GM18870 (cell line): ENCODE data around the gene HSPB8.

ENCODE experiments used
- ATAC-seq: cut with Tn5 transposase; IDR thresholded peaks from one replicate; pipeline ENCODE4 v1.9.1; 2021; ENCODE audit warnings: moderate library complexity; ENCODE audit not compliant: unreplicated experiment

Gene HSPB8

DNA sequence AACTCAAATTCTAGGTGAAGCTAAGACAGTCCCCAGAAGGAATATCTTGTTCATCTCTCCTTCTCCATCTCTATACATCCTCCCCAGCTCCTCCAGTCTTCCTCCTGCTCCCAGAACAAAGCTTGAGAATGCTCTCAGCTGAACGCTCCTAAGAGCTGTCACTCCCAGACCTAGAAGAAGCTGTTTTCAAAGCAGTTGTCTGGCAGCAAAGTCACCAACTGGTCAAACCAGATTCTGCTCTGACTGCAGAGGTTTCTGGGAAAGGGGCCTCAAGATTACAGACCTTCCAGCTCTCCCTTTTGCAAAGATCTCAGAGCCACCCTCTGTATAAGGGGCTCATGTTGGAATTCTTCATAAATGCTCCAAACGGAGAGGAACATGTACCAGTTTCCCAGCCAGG, 9.6 kb upstream of the HSPB8 start:
- ATAC-seq, result no peak

DNA sequence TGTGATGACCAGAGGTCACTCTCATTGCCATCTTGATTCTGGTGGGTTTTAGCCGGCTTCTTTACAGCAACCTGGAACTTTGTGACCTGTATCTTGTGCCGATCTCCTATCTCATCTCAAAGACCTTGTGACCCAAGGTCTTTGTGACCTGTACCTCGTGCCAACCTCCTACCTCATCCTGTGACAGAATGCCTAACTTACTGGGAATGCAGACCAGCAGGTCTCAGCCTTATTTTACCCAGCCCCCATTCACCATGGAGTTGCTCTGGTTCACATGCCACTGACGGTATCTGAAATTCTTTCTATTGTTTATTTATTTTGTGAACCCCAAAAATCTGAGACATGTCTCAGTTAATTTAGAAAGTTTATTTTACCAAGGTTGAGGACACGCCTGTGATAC, 7.4 kb upstream of the HSPB8 start:
- no peak for ATAC-seq

DNA sequence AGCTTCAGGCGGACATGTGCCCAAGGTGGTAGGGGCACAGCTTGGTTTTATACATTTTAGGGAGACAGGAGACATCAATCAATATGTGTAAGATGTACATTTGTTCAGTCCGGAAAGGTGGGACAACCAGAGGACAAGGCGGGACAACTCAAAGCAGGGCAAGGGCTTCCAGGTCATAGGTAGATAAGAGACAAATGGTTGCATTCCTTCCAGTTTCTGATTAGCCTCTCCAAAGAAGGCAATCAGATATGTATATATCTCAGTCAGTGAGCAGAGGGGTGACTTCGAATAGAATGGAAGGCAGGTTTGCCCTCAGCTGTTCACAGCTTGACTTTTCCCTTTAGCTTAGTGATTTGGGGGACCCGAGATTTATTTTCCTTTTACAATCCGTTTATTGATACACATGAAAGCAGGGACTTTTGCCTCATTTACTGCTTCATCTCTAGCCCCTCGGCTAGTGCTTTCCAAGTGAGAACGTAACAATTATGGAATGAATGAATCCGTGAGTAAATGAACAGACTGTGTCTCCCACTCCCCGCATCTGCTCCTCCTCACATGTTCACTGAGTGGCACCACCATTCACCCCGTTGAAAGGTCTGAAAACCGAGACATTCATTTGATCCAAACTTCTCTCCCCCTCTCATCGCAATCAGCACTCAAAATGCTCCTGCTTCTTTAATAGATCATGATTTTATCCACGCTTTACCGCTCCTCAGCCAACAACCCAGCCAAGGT, 6.9 kb upstream of the HSPB8 start:
- no peak for ATAC-seq

DNA sequence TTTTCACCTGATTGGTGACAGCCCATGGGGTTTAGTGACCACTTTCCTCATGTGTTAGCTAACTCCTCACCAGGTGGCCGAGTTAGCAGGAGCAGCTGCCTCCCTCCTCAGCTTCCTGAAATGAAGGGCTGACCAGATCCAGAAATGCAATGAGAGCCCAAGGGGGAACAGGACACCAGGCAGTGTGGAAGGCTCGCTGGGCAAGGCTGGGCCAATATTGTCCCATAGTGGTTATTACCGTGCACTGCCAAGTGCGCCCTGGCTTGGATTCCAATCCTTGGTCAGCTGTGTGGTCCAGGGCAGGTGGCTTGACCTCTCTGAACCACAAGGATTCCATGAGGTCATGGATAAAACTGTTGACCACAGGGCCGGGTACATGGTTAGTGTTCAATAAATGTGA, 3.6 kb upstream of the HSPB8 start:
- ATAC-seq, result no peak

DNA sequence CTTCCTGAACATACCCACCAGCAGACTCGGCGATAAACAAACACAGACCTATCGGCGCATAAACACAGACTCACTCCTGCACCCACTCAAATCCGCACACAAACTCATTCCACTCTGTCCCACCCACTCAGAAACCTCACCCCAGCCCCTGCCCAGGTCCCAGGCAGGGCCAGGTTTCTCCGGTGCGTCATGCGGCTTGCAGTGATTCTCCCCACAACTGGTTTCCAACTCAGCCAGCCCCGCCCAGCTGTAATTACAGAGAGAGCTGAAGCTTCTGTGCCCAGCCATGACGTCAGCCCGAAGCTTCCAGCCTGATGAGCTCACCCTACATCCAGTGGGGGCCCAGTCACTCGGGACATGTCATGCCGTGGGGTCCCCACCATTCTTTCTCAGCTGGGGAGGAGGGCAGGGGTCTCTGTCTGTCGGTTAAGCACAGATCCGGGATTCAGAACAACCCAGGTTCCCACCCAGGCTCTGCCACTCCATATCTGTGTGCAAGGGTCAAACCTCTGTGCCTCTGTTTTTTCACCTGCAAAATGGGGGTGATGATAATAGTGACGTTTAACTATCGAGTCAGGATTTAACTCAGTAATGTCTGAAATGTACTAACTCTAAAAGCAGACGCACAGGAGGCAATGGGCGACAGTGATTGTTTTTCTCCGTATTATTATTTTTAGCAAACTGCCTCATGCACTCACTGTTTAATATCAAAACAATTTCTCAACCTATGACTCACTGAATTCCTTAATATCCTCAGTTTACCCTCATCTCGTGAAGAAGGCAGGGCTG, 2.3 kb upstream of the HSPB8 start:
- ATAC-seq, result no peak

DNA sequence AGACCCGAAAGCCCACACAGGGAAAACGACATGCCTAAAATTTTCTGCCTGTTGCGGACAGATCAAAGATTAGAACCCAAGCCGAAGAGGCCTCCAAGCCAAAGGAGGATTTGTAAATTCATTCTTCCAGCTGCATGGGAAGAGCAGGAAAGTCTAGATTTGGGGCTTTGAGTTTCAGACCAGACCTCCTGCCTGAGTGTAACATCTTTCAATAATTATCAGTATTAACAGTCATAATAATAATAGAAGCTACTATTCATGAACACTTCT, 1.7 kb upstream of the HSPB8 start:
- no peak for ATAC-seq

DNA sequence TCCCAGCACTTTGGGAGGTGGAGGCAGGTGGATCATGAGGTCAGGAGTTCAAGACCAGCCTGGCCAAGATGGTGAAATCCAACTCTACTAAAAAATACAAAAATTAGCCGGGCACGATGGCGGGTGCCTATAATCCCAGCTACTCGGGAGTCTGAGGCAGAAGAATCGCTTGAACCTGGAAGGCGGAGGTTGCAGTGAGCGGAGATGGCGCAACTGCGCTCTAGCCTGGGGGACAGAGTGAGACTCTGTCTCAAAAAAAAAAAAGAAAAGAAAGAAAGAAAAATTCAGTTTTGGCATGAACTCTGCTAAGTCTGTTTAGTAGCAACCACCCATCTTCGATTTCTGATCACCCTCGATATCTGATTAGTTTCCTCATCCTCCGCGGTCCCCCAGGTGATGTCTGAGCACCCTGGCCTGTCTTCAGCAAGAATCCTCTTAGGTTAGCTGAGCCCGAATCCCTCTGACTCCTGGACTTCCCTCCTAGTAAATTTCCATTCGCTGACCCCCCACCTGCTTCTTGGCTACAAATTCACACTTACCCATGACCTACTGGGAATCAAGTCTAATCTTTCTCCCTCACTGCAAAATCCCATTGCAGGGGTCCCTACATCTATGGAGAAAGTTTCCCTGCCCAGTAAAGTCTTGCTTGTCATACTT, 879 bp upstream of the HSPB8 start:
- no peak for ATAC-seq

DNA sequence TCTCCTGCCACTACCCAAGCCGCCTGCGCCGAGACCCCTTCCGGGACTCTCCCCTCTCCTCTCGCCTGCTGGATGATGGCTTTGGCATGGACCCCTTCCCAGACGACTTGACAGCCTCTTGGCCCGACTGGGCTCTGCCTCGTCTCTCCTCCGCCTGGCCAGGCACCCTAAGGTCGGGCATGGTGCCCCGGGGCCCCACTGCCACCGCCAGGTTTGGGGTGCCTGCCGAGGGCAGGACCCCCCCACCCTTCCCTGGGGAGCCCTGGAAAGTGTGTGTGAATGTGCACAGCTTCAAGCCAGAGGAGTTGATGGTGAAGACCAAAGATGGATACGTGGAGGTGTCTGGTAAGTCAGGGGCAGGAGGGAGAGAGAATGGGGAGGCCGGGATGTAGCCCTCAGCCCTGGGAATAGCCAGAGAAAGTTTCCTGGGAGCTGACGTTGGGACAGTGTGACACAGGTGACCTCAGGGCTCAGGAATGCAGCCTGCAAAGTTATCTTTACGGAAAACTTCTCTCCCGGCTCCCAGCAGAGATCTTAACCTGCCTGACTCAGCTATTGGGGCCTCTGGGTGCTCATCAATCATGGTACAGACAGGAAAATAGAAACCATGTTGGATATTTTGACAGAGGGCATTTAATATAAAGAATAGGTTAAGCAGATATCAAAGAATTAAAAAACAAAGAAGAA, 747 bp downstream of the HSPB8 start:
- no peak for ATAC-seq

DNA sequence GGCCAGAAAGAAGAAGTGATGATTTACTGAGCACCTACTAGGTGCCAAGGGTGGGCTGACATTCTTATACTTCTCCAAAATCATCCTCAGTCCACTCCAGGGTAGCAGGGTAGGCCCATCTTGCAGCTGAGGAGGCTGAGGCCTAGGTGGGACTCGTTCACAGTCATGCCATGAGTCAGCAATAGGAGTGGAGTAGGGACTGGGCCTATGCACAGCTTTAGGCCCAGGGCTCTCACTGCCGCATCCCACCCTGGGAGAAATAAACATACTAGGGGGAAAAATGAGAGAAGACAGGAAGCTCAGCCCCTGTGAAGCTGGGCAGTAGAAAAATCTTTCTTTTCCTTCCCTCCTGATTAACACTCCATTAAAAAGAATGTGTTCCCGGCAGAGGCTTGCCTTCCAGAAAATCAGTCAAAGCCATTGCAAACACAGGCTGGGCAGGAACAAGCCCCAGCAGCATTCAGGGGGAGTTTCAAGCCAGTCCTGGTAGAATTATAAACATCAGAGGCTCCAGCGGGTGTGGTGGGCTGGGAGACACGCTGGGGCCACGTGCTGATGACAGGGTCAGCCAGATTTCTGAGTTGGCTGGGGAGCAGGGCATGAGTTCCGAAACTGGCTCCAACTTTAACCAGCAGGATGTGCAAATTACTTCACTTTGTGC, 1.8 kb downstream of the HSPB8 start:
- ATAC-seq, result no peak

DNA sequence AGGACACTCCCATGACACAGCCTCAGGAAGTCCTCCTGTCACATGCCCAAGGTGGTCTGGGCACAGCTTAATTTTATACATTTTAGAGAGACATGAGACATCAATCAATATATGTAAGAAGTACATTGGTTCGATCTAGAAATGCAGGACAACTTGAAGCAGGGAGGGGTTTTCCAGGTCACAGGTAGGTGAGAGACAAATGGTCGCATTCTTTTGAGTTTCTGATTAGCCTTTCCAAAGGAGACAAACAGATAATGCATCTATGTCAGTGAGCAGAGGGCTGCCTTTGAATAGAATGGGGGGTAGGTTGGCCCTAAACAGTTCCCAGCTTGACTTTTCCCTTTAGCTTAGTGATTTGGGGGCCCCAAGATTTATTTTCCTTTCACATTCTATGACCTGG, 2.5 kb downstream of the HSPB8 start:
- ATAC-seq, result no peak

DNA sequence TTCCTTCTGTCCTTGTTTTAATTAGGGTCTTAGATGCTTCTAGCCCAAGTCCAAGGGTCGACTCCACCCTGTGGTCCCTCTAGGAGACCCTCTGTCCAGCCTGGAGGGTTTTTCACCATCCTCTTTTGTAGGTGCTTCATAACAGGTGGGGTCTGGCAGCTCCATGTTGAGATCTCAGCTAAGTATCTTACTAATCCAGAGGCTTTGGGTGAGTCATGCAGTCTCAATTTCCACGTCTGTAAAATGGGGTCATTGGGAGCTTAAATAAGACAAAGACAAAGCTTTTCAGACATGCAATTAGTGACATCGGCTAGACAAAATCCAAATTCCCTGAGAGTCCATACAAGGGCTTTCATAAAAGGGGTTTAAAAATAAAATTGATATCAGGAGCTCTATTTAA, 3.2 kb downstream of the HSPB8 start:
- no peak for ATAC-seq

DNA sequence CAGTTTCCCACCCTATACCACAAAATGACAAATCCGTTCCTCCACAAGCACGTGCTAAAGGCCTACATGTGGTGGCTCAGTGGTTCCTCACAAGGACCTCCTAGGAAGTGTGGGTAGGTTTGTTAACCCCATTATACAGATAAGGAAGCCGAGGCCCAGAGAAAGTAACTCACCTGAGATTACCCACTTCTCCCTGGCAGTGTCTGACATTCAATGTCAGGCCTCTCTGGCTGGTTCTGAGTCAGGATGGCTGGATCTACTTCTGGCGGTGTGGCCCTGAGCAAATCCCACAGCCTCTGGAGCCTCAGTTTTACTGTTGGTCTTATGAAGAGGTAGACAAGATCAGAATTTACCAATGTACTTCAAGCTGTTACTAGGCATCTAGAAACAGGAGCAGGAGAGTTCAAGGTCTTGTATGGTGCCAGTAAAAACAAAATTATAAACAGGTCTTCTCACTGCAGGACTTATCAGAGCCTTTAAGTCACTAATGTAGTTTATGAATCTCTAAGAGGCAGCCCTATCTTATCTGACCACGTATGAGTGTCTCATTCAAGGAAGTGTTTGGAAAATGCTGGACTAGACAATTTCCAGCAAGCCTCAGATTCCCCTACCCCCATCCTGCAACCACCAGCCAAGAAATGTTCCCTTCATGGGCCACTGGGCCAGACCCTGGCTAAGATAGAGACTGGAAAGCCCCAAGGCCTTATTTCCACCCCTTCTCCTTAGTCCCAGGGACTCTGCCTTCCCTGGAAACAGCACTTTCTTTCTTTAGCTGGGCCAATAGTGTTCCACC, 4.2 kb downstream of the HSPB8 start:
- ATAC-seq, result no peak

DNA sequence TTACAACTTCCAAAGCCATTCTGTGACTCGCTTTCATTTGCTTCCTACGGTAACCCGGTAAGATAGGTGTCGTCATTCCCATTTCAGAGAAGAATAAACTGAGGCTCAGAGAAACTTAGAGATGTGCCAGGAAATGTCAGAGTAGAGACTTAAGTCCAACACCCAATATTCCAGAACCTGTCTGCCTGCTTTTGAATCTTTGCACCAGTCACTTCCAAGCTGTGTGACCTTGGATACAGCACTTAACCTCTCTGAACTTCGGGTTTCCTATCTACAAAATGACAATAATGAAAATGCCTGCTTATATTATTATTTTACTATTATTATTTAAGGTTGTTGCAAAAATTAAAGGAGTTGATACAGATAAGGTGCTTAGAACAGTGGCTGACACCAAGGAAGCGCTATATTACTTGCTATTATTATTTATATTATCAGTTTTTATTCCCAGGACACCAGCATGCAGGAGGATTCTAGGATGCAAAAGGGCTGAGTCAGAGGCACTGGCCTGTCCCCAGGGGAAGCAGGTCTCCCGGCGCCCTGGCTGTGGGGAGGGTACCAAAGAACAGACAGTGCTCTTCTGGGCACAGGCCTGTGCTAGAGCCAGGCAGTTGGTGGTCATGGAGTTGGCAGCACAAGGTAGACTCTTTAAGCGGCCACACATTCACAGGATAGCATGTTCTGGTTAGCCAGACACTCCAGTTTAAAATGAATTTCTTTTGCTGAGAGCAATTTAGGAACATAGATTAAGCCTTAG, 5.4 kb downstream of the HSPB8 start:
- no peak for ATAC-seq

DNA sequence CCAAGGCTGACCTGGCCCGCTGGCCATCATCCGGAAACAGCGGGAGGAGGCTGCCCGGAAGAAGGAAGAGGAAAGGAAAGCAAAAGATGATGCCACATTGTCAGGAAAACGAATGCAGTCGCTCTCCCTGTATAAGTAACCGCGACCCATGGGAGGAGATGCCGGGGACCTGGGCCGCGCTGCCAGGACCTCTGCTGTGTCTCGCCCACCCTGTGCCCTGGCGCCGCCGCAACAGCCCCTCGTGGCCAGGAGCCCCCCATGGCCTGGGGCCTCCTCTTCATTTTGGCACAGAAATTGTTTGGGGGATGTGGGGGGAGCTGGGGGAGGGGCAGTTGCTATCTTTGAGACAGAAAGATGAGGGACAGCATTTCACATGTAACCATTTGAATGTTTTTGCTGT, 16.5 kb downstream of the HSPB8 start:
- no peak for ATAC-seq

DNA sequence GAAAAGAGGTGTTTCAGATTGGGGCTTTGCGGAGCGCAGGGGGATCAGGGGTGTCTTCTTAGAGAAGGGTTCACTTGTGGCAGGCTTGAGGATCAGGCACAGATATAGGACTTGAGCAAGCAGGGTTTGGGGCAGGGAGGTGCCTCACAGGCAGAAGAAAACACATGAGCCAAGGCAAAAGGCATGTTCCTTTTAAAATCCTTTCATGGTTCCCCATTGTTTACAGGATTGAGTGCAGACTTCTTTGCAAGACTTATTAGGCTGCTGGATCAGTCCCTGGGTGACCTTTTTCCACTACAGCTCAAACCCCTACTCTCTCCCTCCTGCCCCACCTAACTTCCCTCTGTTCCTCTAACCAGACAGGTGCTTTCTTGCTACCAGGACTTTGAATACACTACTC, 19.7 kb downstream of the HSPB8 start:
- ATAC-seq, result no peak

DNA sequence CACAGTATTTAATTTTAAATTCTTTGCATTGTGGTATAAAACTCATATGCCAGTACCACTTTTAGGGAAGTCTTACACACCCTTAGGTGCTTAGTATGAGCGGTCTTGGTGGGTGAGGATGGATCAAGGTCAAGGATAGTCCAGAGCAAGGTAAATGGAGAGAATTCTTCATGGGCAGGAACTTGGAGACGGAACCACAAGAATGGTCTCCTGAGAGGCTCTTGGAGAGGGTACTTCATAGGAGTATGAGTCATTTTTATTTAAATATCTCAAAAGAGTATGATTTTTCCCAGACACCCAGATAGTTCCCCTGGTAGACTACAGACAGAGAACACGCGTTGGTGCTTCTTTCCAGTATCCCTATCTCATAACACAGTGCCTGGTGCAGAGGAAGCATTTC, 21.9 kb downstream of the HSPB8 start:
- ATAC-seq, result no peak

DNA sequence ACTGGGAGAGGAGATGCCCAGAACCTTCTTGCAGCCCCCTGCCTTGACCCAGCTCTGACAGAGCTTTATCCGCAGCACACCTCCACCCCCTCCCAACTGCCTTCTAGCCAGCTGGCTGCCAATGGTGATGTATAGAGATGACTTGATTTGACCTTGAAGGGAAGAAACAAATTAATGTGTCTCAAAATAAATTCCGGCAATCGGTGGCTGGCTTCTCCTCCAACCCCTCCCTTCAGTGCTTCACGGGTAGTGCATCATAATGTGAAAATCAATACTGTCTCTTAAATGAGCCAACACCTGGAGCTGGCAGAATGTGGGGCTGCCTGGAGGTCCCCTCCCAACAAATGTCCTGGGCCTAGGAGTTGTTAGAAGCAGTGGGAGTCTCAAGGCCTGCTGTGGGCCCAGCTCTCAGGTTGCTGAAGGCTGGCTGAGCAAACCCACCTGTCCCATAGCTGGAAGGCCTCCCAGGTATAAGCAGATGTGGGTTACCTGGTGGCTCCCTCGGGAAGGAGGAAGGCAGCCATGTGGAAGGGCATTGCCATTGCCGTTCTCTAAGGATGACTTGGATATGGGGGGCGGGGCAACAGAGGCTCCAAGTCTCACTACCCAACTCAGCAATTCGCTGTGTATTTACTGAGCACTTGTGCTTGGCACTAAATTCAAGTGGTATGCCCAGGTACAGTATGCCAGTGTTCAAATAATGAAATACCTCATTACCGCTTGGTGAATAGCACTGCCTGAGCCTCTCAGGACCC, 23.2 kb downstream of the HSPB8 start:
- no peak for ATAC-seq

DNA sequence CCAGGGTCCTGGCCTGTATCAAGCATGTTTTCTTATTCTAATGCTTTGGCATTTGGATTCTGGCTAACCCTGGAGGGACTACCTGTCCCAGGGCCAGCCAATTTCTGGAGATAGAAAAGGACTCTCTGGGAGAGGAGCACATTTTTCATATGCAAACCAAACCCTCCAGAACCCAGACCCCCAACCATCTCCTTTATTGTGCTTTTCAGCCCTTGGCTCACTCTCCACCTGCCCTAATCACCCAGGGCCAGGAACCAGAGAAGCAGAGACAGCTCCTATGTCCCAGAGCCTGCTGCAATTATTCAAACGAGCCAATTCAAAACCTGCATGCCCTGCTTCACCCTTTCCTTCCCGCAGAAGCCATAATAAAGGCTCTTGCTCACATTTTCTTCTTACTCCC, 23.8 kb downstream of the HSPB8 start:
- ATAC-seq, result no peak

DNA sequence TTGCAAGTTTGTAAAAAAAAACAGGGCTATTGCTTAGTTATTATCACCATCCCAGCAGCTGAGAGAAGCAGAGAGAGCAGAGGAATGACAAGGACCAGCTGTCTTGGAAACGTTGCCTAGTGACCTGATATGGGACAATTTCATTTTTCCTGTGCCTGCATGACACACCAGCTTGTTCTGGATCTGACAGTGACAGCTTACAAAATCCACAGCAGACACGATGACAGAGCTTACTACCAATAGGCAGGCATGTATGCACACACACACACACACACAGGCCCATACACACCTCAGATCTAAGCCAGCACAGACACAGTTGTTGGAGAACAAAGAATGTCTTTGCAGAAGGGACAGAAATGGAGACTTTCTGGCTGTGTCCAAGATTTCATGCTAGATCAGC, 25.4 kb downstream of the HSPB8 start:
- no peak for ATAC-seq
